Kidney epithelial cell (primary cell): ENCODE measurements around the gene IGSF9. TPM values are rescaled to one million over a fixed set of nuclear protein-coding genes. Genes with fewer than 3 reads are reported as not detected.

ENCODE experiments used
- DNase-seq: peaks from one replicate; pipeline ENCODE4 v3.0.0-alpha.2; 2010; ENCODE audit warnings: low read depth
- H3K27me3 ChIP-seq: 2 replicates; pipeline ENCODE4 v1.6.0; 2011; ENCODE audit warnings: low read length; ENCODE audit not compliant: control insufficient read depth, insufficient read depth
- H3K36me3 ChIP-seq: 2 replicates; pipeline ENCODE4 v1.5.1; 2011; ENCODE audit warnings: low read length; ENCODE audit not compliant: control insufficient read depth, insufficient read depth
- H3K4me3 ChIP-seq: 2 replicates; pipeline ENCODE4 v1.5.1; 2011; ENCODE audit warnings: low read depth, mild to moderate bottlenecking, control low read depth, low read length
- total RNA-seq: library from RNA; depleted of rRNA; stranded (reverse); fragments of >200 nt; gene quantifications from 2 replicates; pipeline ENCODE4 v1.2.3, GENCODE V29; 2015
- TF ChIP-seq, protein P1 (sequence below): IDR thresholded peaks from 2 replicates; pipeline ENCODE4 v1.5.1; 2011; ENCODE audit warnings: mild to moderate bottlenecking, moderate library complexity, low read length, control low read depth, inconsistent platforms; ENCODE audit not compliant: insufficient read depth, poor library complexity, severe bottlenecking

IGSF9 gene
- total RNA-seq, 1 donor from 2014 or later, result 1.7 TPM

DNA sequence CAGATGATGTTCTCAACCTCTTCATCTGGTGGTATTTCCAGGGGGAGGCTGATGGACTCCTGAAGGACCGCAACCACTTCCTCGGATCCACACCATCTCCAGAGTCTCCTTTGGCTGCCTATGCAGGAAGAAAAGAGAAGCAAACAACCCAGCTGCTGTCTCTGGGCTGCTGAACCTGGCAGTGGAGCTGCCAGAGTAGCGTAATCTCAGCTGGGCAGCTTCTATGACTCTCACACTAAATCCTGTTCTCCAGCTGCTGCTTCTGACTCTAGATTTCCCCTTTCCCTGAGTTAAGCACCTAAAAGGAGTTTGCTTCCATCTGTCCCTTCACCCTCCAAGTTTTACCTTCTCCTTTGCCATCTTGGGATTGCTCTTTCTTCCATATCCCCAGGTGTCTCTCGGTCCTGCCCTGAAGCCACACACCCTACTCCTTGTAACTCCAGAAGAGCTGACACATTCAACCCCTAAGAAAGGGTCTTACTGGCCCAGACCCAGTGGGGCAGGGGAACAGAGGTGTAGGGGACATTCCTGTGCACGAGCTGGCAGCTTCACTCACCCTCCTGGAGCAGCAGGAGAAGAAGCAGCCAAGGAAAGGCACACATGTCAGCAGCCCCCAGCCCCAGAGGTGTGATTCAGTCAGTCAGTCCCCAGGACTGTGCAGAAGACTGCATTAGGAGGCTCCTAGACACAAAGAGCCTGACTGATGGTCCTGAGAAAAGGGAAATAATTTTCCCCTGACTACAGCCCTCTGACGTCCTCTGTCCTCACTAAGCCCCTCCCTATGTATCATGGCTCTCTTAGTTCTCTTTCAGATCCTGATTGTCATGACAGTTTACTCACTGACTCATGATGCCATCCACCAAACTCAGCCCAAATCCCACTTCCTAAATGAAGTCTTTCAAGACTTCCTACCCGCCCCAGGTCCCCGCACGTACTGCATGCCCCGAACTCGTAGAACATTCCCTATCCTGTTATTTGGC is 8.4 kb upstream of the IGSF9 start, which contains the start of gene SLAMF9:
Gene SLAMF9, minus strand, starts transcription at position 702 of the 980 bp plus-strand sequence. Its CDS starts 100 bp downstream, at position 602.
- Histone ChIP-seq H3K4me3 (no peak within 1 kb of the TSS), H3K36me3 (no peaks in the 10 kb centered on the region), H3K27me3 (peaks cover 10% of the 10 kb centered on the region)
- no peak for DNase-seq
- TF ChIP-seq, protein P1, sequence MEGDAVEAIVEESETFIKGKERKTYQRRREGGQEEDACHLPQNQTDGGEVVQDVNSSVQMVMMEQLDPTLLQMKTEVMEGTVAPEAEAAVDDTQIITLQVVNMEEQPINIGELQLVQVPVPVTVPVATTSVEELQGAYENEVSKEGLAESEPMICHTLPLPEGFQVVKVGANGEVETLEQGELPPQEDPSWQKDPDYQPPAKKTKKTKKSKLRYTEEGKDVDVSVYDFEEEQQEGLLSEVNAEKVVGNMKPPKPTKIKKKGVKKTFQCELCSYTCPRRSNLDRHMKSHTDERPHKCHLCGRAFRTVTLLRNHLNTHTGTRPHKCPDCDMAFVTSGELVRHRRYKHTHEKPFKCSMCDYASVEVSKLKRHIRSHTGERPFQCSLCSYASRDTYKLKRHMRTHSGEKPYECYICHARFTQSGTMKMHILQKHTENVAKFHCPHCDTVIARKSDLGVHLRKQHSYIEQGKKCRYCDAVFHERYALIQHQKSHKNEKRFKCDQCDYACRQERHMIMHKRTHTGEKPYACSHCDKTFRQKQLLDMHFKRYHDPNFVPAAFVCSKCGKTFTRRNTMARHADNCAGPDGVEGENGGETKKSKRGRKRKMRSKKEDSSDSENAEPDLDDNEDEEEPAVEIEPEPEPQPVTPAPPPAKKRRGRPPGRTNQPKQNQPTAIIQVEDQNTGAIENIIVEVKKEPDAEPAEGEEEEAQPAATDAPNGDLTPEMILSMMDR, result no peak

DNA sequence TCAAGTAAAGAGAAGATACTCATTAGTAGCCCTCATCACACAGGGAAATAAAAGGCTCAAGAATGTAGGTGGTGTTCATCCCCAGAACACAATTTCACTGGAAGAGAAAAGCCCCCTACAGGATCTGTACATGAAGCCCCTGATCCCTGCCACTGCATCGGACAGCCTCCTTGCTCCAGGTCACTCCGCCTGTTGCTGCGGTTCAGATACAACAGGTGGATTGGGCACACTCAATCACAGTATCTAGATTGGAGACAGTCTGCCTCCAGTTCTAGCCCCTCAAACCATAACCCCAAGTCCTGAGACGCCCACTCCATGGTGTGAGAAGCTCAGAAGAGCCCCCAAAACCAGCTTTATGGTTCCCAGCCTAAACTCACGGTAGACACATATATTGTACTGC is 7.5 kb upstream of the IGSF9 start:
- TF ChIP-seq, protein P1, result no peak
- Histone ChIP-seq H3K36me3 (no peaks in the 10 kb centered on the region), H3K27me3 (peaks cover 10% of the 10 kb centered on the region), H3K4me3 (no peak overlapping the region)
- no peak for DNase-seq

DNA sequence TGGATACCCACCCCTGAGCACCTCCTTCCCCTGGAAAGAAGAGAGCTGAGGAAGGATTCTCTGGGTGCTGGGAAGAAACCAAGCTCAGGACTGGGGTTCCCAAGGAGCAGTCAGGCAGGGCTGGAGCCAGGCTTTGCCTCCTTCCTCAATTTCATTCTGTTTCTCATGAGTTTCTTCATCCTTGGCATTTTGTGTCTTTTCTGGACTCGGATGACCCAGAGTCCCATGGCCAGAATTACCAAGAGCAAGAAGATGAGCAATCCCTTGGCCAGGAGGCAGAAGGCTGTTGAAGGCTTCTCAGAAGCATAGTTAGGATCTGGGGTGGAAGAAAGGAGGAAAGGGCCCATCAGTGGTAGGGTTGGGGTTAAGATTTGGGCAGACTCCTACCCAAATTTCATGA is 6.1 kb upstream of the IGSF9 start:
- Histone ChIP-seq H3K36me3 (no peaks in the 10 kb centered on the region), H3K27me3 (peaks cover 14% of the 10 kb centered on the region), H3K4me3 (no peak overlapping the region)
- DNase-seq, result no peak
- TF ChIP-seq, protein P1, result no peak

DNA sequence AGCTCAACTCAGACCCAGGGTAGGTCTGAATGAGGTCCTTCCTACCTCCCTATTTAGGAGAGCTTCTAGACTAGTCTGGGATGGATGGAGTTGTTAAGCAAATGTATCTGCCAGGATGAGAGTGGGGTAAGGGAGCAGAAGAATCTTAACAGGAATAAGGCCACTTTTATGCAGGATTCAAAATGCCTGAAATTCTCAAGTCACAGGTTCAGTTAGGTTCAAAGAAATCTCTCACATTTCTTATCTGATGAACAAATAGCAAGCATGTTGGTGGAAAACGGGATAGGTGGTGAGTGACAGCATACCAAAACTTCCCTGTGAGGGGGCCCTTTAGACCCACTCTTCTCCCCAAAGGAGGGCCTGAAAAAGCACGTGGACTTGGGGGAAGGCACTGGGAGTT is 5.6 kb upstream of the IGSF9 start:
- no peaks in the 10 kb centered on the region for H3K36me3 ChIP-seq
- peaks cover 19% of the 10 kb centered on the region for H3K27me3 ChIP-seq
- no peak overlapping the region for H3K4me3 ChIP-seq
- no peak for DNase-seq
- TF ChIP-seq, protein P1, result no peak

DNA sequence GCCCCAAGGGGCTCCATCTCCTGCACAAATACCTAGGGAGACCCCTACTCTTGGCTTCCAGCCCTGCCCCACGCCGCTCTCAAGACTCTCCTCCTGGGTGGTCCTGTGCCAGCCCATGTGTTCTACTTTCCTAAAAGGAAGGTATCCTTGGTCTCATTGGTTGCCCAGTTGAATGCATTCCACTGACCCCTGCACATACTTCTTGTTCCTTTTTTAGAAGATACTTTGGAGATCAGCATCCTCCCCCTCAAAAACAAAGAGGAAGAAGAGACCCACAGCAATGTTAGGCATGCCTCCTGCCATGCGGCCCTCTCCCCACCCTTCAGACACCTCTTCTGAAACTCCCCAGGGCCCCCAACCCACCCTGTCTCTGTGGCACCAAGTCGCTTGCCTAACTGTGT is 4.6 kb upstream of the IGSF9 start:
- TF ChIP-seq, protein P1, result no peak
- H3K4me3 ChIP-seq, result no peak overlapping the region
- H3K27me3 ChIP-seq, result peaks cover 26% of the 10 kb centered on the region
- no peak for DNase-seq
- H3K36me3 ChIP-seq, result no peaks in the 10 kb centered on the region

DNA sequence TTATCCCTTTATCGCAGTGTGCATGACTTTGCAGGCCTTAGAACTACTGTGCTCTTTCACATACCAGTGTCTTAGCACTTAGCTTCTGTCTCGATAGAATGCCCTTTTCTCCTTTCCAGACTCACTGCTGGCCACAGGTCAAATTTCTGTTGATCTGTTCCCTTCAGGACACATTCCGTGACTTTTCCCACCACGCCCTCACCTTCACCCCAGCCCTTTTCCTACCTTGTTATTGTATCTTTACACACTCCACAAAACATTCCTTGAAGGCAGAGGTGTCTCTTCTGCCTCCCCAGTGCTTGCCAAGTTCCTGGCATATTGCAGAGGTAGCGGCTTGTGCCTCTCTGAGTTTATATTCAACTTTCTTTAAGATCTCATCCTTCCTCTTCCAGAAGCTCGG is 3.7 kb upstream of the IGSF9 start:
- Histone ChIP-seq H3K36me3 (no peaks in the 10 kb centered on the region), H3K4me3 (no peak overlapping the region), H3K27me3 (peaks cover 35% of the 10 kb centered on the region)
- DNase-seq, result no peak
- TF ChIP-seq, protein P1, result no peak
